HG03460 (cell line): ENCODE results near the gene AMBP.
"Not testable (repeated sequence)": the region's sequence is repeated elsewhere in the genome, so short reads cannot be mapped to it uniquely, and the experiment has no call there.

Experiments used
- ATAC-seq: cut with Tn5 transposase; IDR thresholded peaks from one replicate; pipeline ENCODE4 v1.9.1; 2021; ENCODE audit not compliant: unreplicated experiment

Gene AMBP

DNA sequence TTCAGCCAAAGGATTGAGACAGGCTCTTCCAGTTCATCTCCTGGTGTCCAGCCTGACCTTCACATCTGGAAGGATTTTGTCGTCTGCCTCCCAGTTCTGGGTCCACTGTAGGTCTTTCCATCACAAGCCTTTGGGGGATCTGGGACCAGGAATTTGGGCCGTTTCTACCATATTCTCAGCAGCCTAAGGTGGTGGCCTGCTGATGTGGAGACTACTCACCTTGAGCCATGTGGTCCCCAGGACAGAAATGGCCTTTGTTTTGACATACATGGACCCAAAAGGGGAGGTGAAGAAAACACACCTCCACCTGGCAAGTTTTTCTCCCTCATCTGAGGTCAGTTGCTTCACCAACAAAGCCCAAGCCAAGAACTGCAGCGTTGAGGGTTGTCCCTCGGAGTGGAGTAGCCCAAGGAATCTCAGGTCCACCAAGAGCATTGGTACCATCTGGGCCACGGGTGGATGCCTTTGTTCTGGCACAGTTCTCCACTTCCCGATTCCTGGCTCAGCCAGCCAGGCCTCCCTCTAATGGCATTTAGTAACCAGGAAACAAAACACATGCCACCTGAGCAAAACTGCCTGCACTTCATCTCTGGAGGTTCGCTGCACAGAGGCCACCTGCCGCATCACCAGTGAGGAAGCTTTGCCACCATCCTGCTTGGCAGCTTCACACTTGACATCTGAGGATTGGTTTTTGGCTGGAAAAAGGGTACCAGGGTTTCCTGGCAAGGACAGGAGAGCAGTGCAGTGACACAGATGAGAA, 24.7 kb downstream of the AMBP start:
- no peak for ATAC-seq

GRCh38 chr9:114051706-114052105, 26.4 kb downstream of the AMBP start:
- ATAC-seq, result no peak

- no peak for ATAC-seq
These were observed 26.8 kb downstream of the AMBP start for GRCh38 chr9:114051281-114051680.

GRCh38 chr9:114050646-114051045, 27.5 kb downstream of the AMBP start:
- ATAC-seq, result no peak

DNA sequence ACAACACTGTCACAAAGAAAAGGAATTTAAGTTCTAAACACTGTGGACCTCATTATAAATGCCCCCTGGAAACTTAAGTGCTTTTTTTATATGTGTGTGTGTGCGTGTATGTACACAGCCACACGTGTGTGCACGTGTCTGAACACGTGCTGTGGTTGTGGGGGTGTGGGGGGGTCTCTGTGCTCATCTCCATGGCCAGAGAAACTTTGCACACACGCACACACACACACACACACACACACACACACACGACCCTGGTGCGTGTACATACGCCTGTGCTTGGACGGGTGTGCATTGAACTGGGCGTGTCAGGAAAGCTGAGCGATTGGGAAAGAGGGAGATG, 27.9 kb downstream of the AMBP start:
- ATAC-seq, result no peak

DNA sequence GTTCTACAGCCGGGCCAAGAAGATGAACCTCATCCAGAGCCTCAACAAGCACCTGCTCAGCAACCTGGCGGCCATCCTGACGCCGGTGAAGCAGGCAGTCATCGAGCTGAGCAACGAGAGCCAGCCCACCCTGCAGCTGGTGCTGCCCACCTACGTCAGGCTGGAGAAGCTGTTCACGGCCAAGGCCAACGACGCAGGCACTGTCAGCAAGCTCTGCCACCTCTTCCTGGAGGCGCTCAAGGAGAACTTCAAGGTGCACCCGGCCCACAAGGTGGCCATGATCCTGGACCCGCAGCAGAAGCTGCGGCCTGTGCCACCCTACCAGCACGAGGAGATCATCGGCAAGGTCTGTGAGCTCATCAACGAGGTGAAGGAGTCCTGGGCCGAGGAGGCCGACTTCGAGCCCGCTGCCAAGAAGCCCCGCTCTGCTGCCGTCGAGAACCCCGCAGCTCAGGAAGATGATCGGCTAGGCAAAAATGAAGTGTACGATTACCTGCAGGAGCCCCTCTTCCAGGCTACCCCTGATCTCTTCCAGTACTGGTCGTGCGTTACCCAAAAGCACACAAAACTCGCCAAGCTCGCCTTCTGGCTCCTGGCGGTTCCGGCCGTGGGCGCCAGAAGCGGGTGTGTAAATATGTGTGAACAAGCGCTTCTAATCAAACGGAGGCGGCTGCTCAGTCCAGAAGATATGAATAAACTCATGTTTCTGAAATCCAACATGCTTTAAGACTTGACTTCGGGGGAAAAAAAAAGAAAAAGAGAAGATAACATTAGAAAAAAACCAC, 28.5 kb downstream of the AMBP start:
- ATAC-seq, result no peak

- ATAC-seq, result no peak
These were observed 29.3 kb downstream of the AMBP start for GRCh38 chr9:114048533-114049415.

- ATAC-seq, result no peak
These were observed 30.4 kb downstream of the AMBP start for GRCh38 chr9:114047717-114048116.

DNA sequence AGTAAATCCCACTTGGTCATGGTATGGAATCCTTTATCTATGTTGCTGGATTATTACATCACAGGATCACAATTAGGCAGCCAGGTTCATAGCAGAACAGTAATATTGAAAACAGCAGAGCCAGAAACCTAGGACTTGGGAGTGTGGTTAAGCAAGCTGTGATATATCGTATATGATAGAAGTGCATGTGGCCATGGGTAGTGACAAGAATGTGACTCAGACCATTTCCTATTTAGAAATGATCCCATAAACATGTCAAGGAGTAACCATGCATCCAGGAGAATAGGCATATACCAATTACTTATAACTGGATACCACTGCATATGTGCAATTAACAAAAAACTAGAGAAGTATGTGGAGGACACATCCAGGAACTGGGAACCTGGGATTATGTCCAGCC, 31.2 kb downstream of the AMBP start:
- no peak for ATAC-seq

DNA sequence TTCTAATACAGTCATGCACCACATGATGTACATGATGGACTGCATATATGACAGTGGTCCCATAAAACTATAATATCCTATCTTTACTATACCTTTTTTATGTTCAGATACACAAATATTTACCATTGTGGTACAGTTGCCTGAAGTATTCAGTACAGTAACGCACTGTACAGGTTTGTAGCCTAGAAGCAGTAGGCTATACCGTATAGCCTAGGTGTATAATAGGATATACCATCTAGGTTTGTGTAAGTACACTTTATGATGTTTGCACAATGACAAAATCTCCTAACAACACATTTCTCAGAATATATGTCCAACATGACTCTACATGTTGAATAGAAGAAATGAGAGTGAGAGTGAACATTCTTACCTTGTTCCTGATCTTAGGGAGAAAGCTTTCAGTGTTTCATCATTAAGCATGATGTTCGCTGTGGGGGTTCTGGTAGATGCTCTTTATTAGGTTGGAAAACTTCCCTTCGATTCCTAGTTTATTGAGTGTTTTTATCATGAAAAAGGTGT, 31.8 kb downstream of the AMBP start:
- no peak for ATAC-seq

DNA sequence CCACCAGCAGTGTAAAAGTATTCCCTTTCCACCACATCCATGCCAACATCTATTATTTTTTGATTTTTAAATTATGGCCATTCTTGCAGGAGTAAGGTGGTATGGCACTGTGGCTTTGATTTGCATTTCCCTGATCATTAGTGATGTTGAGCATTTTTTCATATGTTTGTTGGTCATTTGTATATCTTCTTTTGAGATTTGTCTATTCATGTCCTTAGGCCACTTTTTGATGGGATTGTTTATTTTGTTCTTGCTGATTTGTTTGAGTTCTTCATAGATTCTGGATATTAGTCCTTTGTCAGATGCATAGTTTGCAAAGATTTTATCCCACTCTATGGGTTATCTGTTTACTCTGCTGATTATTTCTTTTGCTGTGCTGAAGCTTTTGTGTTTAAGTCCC, 34.4 kb downstream of the AMBP start:
- not testable (repeated sequence) for ATAC-seq

- no peak for ATAC-seq
These were observed 38.6 kb downstream of the AMBP start for GRCh38 chr9:114039484-114039883.

GRCh38 chr9:114038724-114039313, 39.3 kb downstream of the AMBP start:
- no peak for ATAC-seq

DNA sequence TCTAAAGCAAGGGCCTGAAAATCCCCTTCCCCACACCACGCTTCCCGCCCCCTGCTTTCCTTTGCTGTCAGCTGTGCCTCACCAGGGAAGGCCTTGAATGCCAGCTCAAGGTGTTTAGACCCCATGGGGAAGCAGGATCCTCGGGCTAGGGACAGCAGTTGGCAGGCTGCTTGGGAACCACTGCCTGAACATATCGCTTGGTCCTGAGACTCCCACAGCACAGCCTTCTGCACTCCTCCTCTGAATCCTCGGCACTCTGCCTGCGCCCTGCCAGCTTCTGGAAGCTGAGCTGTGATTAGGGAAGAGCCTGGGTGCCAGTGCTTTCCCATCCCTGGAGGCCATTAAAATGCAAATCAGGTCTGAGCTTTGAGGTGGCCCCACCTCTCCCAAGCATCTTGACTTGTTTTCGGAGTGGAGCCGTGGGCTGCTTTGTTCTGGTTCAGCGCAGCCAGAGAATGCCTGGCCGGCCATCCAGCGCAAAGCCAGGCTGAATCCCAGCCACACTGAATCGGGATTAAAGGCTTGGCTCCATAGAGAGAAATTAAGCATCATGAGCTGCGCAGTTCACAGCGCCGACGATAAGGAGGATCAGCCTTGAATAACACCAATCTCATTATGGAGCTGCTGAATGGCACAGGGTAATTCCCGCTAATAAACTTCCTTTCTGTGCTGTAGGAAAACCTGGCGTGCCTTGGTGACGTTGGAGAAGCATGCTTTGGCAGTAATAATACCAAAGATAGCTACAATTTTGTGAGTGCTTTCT, 40.0 kb downstream of the AMBP start:
- no peak for ATAC-seq

- no peak for ATAC-seq
These were observed 40.9 kb downstream of the AMBP start for GRCh38 chr9:114037249-114037648.

DNA sequence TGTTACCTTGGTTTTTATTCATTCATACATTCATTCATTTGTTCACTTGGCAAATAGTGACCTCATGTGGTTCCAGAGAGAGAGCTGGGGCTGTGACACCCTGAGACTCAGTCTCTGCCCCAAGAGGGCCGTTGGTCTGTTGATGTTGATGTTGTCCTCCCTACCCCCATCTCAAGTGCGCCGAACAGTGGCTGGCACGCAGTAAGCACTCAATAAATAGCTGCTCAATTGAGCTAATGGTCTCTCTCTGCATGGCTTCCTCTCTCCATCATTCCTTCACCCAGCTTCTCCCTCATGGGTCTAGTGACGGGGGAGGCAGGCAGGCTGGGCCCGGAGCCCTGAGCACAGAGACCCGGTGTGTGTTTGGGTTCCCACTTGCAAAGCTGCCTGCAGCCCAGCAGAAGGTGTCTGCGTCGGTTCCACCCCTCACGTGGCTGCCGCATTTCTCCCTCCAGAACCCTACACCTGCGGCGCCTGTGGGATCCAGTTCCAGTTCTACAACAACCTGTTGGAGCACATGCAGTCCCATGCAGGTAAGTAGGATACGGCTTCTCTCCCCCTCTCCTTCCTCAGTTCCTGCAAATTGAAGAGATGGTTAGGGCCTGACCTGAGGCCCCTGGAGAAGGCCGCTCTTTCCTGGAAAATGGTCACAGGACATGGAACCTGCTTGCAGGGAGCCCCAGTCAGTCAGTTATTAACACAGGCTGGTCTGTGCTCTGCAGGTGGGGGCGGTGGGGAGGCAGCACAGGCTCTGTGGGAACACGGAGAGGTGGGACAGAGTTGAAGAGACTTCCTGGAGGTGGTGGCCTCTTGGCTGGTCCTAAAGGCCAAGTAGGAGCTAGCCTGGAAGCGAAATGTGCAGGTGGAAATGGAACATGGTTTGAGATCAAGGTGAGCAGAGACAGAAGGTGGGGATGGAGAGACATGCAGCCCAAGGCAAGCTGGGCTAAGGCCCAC, 42.0 kb downstream of the AMBP start:
- no peak for ATAC-seq

DNA sequence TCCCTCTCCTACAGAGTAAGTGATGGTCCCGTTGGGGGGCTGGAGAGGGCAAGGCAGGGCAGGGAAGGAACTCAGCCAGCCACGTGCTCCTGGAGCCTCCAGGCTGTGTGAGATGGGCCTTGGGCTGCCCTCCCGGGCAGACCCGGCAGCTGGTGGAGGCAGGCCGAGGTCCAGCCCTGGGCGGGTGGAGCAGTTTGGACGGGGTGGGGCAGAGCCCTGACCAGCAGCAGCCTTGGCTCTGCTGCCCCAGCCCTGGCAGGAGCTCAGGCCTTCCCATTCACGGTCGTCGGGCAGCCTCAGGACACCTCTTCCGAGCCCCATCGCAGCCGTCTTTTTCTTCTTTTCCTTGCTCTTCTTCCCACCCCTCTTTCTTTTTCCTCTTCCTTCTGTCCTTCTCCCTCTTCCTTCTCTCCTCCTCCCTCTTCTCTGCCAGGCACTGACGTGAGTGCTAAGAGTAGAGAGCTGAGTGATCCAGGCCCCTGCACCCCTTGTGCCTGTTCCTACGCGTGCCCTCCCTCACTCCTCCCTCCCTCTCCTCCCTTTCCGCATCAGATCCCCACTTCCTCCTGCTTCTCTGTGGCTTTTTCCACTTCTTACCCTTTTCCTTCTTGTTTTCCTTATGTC, 42.8 kb downstream of the AMBP start:
- ATAC-seq, result no peak

GRCh38 chr9:114034661-114035062, 43.4 kb downstream of the AMBP start:
- no peak for ATAC-seq

- ATAC-seq, result no peak
These were observed 43.9 kb downstream of the AMBP start for GRCh38 chr9:114034196-114034595.
